ENCODE measurements around the gene CERCAM.

Gene CERCAM

GRCh38 chr9:128375865-128376264, 44.8 kb upstream of the CERCAM start:
- POLR2A ChIA-PET, result no interaction called here
- H3K27ac ChIP-seq (ENCODE audit: extremely low read depth, low read depth, low read length), result no peak overlapping the region
- no peaks in the 10 kb centered on the region for H3K4me1 ChIP-seq (ENCODE audit: control insufficient read depth, insufficient read depth, low read length)
- peaks cover 0 to 29% of the 10 kb centered on the region in 2 experiments; a peak in 2 of 3 replicates for H3K36me3 ChIP-seq (ENCODE audit: control insufficient read depth in 2 of 2, insufficient read depth in 1 of 2, low read length in 2 of 2)
- CTCF ChIA-PET, result interaction anchor here (2.6 kb wide), 1 partner anchor 14 kb away, joined by 9 read pairs; no protein-coding TSS in a partner anchor
- TF ChIP-seq ZIC2 (tag by site-specific recombination; IDR thresholded peaks at IDR 0.05) (no peak), SCRT1 (tag by site-specific recombination; IDR thresholded peaks at IDR 0.05; ENCODE audit: borderline replicate concordance) (no peak), ZNF561 (tag by site-specific recombination; IDR thresholded peaks at IDR 0.05; ENCODE audit: borderline replicate concordance) (no peak), ZNF133 (tag by site-specific recombination; IDR thresholded peaks at IDR 0.05) (no peak), ZNF747 (tag by site-specific recombination; IDR thresholded peaks at IDR 0.05) (no peak), ZNF530 (tag by site-specific recombination; IDR thresholded peaks at IDR 0.05; ENCODE audit: low read depth) (no peak), ZNF10 (tag by site-specific recombination; IDR thresholded peaks at IDR 0.05) (no peak), SP7 (tag by site-specific recombination; IDR thresholded peaks at IDR 0.05) (no peak)
- H3K9me3 ChIP-seq (ENCODE audit: control insufficient read depth, insufficient read depth, low read depth, low read length), result no peaks in the 10 kb centered on the region
- H3K4me3 ChIP-seq (ENCODE audit: low read depth, low read length), result no peak overlapping the region

GRCh38 chr9:128382261-128382660, 38.4 kb upstream of the CERCAM start:
- ChIA-PET CTCF (interaction anchor here (1.0 kb wide), 1 partner anchor 20 kb away, joined by 3 read pairs; no protein-coding TSS in a partner anchor), POLR2A (interaction anchor here (1.0 kb wide), 1 partner anchor 11 kb away, joined by 5 read pairs; the partner anchor contains the start of gene URM1)
- H3K4me3 ChIP-seq (ENCODE audit: low read depth, low read length), result no peak overlapping the region
- H3K9me3 ChIP-seq (ENCODE audit: control insufficient read depth, insufficient read depth, low read depth, low read length), result no peaks in the 10 kb centered on the region
- no peaks in the 10 kb centered on the region for H3K4me1 ChIP-seq (ENCODE audit: control insufficient read depth, insufficient read depth, low read length)
- TF ChIP-seq ZNF175 (tag by site-specific recombination; IDR thresholded peaks at IDR 0.05) (no peak), ZNF791 (tag by site-specific recombination; IDR thresholded peaks at IDR 0.05) (no peak), ZBTB6 (tag by site-specific recombination; IDR thresholded peaks at IDR 0.05) (no peak), ZNF174 (tag by site-specific recombination; IDR thresholded peaks at IDR 0.05) (no peak), SP2 (tag by site-specific recombination; IDR thresholded peaks at IDR 0.05) (no peak), ZNF585B (tag by site-specific recombination; IDR thresholded peaks at IDR 0.05) (no peak), SCRT2 (tag by site-specific recombination; IDR thresholded peaks at IDR 0.05) (no peak), ZNF639 (tag by site-specific recombination; IDR thresholded peaks at IDR 0.05) (no peak), HOXC10 (CRISPR knock-in tag; IDR thresholded peaks at IDR 0.05) (no peak), OSR2 (tag by site-specific recombination; IDR thresholded peaks at IDR 0.05) (no peak), ZNF341 (tag by site-specific recombination; IDR thresholded peaks at IDR 0.05; ENCODE audit: low read depth) (no peak)
- peaks cover 0 to 59% of the 10 kb centered on the region in 2 experiments; a peak in 2 of 3 replicates for H3K36me3 ChIP-seq (ENCODE audit: control insufficient read depth in 2 of 2, insufficient read depth in 1 of 2, low read length in 2 of 2)
- no peak overlapping the region for H3K27ac ChIP-seq (ENCODE audit: extremely low read depth, low read depth, low read length)

GRCh38 chr9:128383007-128383753, 37.5 kb upstream of the CERCAM start:
- Histone ChIP-seq H3K4me3 (ENCODE audit: low read depth, low read length) (no peak overlapping the region), H3K9me3 (ENCODE audit: control insufficient read depth, insufficient read depth, low read depth, low read length) (no peaks in the 10 kb centered on the region), H3K36me3 (ENCODE audit: control insufficient read depth in 2 of 2, insufficient read depth in 1 of 2, low read length in 2 of 2) (peaks cover 0 to 64% of the 10 kb centered on the region in 2 experiments; a peak in 2 of 3 replicates), H3K4me1 (ENCODE audit: control insufficient read depth, insufficient read depth, low read length) (no peaks in the 10 kb centered on the region), H3K27ac (ENCODE audit: extremely low read depth, low read depth, low read length) (no peak overlapping the region)
- ChIA-PET POLR2A (interaction anchor here (0.8 kb wide), 1 partner anchor 12 kb away, joined by 5 read pairs; the partner anchor contains the start of gene URM1), CTCF (interaction anchor here (1.0 to 2.2 kb wide), 3 partner anchors 21 to 37 kb away, joined by 3 to 10 read pairs (median 3); no protein-coding TSS in a partner anchor)
- TF ChIP-seq ZNF510 (tag by site-specific recombination; IDR thresholded peaks at IDR 0.05; ENCODE audit: insufficient replicate concordance) (no peak), ZNF623 (tag by site-specific recombination; IDR thresholded peaks at IDR 0.05) (no peak), ZNF76 (tag by site-specific recombination; IDR thresholded peaks at IDR 0.05; ENCODE audit: borderline replicate concordance, low read depth) (no peak), ZNF341 (tag by site-specific recombination; IDR thresholded peaks at IDR 0.05; ENCODE audit: low read depth) (peak; percentile 35), ZNF549 (tag by site-specific recombination; IDR thresholded peaks at IDR 0.05) (no peak), ZNF433 (tag by site-specific recombination; IDR thresholded peaks at IDR 0.05; ENCODE audit: low read depth) (no peak), KLF1 (tag by site-specific recombination; IDR thresholded peaks at IDR 0.05) (no peak)

Data from HEK293 (cell line).